Skin epidermis (tissue), 12 donors: ENCODE data around the gene C1orf50.
"Not testable (repeated sequence)": the region's sequence is repeated elsewhere in the genome, so short reads cannot be mapped to it uniquely, and the experiment has no call there.

Experiments used
- H3K27ac ChIP-seq, 21 experiments: fragments of 200-600 bp; sonication (generic) in 11 of 21; one replicate each; pipeline ENCODE4 v1.5.0; 2020; ENCODE audit warnings: mild to moderate bottlenecking in 3 of 21, inconsistent platforms in 2 of 21, moderate library complexity in 2 of 21
- H3K4me3 ChIP-seq, 7 experiments: fragments of 200-600 bp; sonication (generic) in 2 of 7; one replicate each; pipeline ENCODE4 v1.5.0; 2020; ENCODE audit warnings: inconsistent platforms in 2 of 7, mild to moderate bottlenecking in 2 of 7, moderate library complexity in 1 of 7

C1orf50 gene

DNA sequence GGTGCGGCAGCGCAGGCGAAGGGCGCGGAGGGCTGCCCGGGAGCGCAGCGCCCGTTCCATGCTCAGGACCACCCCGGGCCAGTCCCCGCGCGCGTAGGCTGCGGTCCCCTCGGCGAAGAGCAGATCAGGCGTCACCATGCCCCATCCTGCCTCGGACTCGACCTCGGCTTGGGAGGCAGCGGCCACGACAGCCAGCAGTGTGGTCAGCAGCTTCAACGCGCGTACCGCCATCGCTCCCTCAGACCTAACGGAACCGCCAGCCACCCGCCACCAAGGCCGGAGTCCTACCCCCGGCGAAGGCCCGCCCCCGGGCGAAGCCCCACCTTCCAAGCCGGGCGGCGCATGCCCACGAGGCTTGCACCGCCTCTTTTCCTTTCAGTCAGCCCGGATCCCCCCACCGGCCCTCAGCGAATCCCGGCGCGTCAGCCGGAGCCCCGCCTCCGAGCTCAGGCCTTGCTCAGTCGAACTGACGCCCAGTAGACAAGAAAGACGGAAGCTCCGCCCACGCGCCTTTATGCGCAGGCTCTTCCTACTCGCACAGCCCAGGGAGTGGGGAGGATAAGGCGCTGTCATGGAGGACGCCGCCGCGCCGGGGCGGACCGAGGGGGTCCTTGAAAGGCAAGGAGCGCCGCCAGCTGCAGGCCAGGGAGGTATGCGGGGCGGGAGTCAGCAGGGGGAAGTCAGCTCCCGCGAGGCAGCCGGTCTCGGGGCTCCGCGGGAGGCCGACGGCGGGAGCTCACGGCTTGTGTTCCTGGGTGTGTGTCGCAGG is at the start of gene C1orf50, which contains the start of gene P3H1:
C1orf50 (plus strand) TSS at position 509 of the 769 bp plus-strand sequence; CDS start at position 572, 63 bp downstream.
P3H1 (minus strand) TSS at position 288 of the 769 bp plus-strand sequence; CDS start at position 231, 57 bp downstream.
- Histone ChIP-seq H3K4me3 (peak within 1 kb of the TSS; percentile 77 to 100 (median 97)), H3K27ac (peak within 1 kb of the TSS; percentile 61 to 99 (median 93))

DNA sequence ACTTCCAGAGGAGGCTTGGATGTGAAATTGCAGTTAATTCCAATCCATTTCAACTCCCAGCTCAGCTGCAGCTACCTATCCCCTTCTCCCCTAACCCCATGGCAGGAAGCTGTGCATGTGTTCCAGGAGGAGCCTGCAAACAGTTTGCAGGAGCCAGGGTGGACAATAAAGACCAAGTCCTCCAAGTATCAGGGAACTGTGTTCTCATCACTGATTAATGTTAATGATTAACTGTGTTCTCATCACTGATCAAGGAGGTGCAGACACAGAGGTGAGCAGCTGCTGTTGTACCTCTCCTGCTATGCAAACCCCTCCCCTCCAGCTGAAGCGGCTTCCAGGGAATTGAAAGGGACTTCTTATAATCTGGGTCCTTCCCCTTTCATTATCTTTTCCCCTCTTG is 46.2 kb upstream of the C1orf50 start:
- Histone ChIP-seq H3K4me3 (no peak overlapping the region), H3K27ac (no peak overlapping the region)

DNA sequence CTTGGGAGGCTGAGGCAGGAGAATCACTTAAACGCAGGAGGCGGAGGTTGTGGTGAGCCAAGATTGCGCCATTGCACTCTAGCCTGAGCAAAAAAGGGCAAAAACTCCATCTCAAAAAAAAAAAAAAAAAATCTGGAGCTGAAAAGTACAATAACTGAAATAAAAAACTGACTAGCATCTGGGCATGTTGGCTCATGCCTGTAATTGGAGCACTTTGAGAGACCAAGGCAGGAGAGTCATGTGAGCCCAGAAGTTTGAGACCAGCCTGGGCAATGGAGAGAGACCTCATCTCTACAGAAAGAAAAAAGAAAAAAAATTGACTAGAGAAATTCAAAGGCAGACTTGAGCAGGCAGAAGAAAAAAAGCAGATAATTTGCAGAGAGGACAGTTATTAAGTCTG is 45.1 kb upstream of the C1orf50 start:
- Histone ChIP-seq H3K27ac (no peak overlapping the region), H3K4me3 (no peak overlapping the region)

DNA sequence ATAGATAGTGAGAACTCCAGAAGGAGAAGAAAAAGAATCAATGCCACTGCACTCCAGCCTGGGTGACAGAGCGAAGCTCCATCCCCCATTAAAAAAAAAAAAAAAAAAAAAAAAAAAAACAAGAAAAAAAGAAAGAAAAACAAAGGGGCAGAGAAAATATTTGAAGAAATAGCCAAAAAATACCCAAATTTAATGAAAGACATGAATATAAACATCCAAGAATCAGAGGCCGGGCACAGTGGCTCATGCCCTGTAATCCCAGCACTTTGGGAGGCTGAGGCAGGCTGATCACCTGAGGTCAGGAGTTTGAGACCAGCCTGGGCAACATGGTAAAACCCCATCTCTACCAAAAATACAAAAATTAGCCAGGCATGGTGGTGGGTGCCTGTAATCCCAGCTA is 44.6 kb upstream of the C1orf50 start:
- H3K4me3 ChIP-seq, H3K27ac ChIP-seq: not testable (repeated sequence)

DNA sequence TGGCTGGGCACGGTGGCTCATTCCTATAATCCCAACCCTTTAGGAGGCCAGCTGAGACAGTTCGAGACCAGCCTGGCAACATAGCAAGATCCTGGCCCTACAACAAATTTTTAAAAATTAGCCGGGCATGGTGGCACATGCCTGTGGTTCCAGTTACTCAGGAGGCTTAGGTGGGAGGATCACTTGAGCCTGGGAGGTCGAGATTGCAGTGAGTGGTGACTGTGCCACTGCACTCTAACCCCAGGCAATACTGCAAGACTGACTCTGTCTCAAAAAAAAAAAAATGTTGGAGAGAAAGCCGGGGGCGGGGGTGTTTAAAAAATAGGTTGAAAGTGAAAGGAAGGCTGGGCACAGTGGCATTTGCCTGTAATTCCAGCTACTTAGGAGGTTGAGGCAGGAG is 43.5 kb upstream of the C1orf50 start:
- H3K4me3 ChIP-seq: no peak overlapping the region
- H3K27ac ChIP-seq: no peak overlapping the region

DNA sequence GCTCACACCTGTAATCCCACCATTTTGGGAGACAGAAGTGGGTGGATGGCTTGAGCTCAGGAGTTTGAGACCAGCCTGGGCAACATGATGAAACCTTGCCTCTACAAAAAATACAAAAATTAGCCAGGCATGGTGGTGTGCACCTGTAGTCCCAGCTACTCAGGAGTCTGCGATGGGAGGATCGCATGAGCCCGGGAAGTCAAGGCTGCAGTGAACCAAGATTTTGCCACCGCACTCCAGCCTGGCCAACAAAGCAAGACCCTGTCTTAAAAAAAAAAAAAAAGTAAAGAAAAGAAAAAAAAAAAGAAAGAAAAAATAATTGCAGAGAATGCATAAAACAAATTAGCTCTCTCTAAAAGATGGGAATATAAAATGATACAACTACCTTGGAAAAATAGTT is 41.2 kb upstream of the C1orf50 start:
- not testable (repeated sequence) for H3K27ac ChIP-seq, H3K4me3 ChIP-seq

DNA sequence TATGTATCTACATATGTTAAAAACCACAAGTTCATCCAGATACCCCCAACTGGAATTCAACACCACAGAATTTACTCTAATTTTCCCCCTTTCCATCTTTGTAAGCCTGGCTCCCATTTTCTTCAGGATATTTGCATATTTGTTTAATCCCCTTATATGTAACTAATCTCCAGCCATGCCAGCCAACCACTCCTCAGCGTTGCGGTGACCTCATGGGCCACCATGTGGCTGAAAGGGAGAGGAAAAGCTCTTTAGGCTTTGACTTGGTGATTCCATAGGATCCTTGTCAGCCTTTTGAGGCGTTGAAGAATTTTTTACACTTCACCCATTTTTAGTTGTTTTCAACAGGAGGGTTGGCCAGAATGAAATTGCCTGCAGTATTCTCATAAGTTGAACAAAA is 37.0 kb upstream of the C1orf50 start:
- H3K27ac ChIP-seq: no peak overlapping the region
- H3K4me3 ChIP-seq: no peak overlapping the region

DNA sequence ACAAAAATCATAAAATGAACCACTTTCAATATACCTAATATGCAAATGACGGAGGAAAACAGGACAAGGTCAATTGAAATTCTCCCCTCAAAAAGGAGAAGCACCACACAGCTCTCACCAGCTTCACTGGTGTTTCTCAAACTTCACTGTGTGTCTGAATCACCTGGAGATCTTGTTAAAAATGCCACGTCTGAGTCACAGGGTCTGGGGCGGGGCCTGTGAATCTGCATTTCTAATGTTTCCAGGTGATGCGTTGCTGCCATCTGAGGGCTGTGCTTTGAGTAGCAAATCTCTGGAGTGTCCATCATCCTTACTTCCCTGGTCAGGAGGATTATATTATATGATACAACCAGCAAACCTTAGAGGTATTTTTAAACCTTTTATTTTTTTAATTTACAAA is 36.1 kb upstream of the C1orf50 start:
- H3K4me3 ChIP-seq: no peak overlapping the region
- no peak overlapping the region for H3K27ac ChIP-seq

DNA sequence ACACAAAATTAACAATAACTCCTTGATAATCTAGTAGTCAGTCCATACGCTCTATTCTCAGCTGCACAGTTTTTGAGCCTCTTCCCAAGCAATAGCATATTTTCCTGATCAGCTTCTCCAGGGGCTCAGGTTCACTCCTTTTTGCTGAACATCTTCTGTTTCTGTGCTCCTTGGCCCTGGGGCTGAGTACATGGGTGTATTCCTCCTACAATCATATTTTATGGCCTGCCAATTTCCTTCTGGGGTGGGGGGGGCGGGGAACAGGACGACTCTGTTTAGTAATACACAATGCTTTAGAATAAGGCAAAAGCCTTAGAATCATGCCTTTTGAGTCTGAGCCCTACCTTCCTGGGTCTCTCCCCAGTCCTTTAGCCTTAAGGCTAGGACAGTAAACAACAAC is 35.5 kb upstream of the C1orf50 start:
- Histone ChIP-seq H3K4me3 (no peak overlapping the region), H3K27ac (no peak overlapping the region)

DNA sequence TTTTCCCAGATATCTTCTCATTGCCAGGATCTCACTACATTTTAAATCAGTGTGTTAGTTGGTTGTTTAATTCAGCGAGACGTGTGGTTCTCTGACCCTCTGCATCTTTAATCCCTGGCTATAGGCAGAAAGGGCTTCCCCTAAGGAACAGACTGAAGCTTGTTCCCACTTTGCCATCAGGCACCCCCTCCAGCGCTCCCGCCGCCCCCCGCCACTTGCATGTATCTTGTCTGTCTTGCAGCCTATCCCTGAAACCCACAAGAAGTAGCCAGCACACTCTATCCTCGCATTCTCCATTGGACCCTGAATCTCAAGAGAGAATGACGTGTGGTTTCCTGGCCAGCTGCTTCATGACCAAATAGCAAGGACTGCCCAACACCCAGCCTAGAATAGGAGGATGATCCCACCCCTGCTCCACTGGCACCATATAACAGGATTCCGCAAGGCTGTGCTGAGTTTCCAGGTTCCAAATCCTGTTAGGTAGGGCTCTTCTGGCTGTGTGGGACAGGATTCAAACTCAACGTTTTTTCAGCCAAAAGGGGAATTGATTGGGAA is 34.8 kb upstream of the C1orf50 start:
- H3K4me3 ChIP-seq: no peak overlapping the region
- H3K27ac ChIP-seq: no peak overlapping the region

DNA sequence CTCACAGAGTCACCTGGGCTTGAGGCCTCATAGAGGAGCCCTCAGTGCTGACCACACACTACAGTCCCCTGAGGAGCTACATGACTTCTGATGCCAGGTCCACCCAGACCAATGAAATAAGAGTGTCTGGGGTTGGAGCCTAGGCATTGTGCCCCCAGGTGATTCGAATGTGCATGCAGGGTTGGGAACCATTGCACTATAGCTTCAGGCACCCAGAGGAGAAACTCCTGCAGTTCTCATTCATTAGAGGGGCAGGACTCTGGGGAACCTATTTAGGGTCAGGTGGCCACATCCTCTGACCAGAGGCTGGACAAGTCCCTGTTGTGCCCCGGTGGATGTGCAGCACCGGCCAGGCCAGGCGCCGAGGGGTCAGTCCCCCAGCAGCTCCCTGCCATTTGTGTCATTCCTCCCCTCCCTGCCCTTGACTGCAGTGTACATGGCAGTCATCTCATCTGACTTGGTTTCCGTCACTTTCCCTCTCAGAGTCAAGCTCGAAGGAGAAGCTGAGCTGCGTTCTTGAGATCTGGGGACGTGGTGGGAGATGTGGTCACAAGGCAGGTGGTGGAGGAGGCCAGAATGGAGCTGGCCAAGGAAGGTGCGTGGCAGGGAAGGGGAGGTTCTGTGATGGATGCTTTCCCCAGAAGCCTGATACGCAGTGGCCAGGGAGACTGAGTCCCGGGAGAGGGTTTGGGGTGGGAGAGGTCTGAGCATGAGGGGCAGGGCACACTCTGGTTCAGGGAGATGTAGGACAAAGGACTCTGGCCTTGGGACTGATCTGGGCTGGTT is 33.4 kb upstream of the C1orf50 start:
- Histone ChIP-seq H3K27ac (peak overlapping the region in 1 of 21 experiments; percentile 0), H3K4me3 (no peak overlapping the region)

DNA sequence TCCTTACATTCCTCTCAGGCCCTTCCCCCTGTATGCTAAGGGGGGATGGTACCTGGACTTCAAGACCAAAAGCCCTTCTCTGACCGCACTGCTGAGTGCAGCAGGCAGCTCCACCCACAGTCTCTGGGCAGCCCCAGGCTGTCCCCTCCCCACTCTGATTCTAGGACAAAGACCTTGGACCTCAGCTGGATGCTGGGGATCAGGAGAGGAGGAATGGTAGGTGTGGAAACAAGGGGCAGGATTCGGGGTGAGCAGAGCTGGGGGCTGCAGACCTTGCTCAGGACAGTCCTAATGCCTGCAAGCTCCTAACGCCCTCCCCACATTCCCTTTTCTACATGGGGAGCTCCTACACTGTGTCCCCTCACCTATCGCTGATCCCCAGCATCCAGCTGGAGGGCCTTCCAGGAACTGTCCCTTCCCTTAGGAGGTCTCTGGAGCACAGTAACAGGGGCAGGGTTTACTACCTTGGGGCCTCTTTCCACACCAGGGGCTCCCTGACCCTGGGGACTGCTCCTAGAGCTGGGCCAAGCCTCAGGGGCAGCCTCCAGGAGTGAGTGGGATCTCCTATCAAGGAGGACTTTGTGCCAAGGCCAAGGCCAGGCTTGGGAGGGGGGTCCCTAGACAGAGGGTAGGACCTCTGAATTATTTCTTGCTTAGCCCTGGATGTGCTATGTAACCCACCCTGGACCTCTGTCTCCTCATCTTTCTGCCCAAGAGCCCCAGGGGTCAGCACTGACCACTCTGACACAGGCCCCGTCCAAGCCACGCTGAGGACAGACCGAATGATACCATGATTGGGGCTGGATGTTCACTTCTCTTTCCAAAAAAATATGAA is 32.6 kb upstream of the C1orf50 start:
- Histone ChIP-seq H3K27ac (no peak overlapping the region), H3K4me3 (no peak overlapping the region)

DNA sequence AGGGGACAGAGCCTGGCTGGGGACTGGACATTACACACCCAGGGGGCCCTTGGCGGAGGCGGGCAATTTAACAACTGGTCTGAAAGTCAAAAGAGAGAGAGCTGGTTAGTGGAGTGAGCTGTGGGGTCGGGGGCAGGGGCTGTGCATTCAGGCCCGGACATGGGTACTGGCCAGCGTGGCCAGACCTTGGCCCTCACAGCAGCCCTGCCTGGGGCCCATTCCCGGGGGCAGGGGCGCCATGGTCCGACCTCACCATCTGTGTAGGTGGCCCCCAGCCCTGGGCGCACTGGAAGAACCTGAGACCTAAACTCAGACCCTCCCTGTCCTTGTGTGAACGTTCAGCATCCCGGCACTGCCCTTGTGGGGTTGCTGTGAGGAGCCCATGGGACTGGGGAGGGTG is 32.0 kb upstream of the C1orf50 start:
- peak overlapping the region in 1 of 21 experiments; percentile 56 for H3K27ac ChIP-seq

DNA sequence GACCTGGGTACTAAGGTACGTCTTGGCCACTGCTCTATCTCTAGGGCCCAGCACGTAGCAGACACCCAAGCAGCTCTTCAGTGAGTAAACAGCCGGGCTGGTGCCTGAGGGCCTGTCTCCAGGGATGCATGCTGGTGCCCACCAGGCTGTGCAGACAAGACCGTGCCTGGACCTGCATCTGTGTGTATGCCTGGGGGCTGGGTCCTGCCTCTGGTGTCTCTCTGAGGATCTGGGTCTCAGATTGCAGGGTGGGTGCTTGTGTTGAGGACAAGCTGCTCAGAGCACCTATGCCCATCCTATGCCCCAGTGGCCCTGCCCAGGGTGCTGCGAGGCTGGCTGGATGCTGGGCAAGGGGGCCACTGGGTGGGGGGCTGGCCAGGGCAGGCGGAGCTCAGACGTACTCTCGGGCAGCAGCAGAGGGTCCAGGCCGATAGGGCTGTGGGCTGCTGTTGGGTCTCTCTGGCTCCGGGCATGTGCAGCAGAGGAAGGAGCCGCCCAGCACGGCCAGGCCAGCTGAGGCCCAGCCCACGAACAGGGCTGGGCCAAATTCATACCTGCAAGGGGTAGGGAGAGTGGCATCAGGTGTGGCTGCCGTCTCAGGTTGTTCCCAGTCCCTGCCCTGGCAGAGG is 31.5 kb upstream of the C1orf50 start:
- no peak overlapping the region for H3K4me3 ChIP-seq
- peak overlapping the region in 2 of 21 experiments; percentile 6 to 56 for H3K27ac ChIP-seq

More for the DNA sequence above, 32.0 kb upstream of the C1orf50 start:
- no peak overlapping the region for H3K4me3 ChIP-seq

DNA sequence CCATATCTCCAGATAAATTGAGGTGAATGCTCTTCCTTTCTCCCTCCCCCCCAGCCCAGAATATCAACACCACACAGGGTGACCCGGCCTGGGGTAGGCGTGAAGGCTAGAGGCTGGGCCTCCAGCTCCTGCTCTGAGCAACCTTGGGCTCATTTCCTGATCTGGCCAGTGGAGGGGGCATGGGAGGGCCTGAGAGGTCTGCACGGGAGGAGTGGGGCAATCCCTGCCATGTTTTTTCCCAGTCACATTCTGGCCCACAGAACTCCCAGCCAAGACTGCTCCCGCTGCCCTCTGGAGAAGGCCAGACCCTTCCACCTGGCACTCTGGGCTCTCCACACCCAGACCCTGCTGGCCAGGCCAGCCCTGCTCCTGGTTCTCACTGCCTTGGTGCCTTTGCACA is 30.9 kb upstream of the C1orf50 start:
- peak overlapping the region in 3 of 21 experiments; percentile 6 to 58 (median 56) for H3K27ac ChIP-seq
- no peak overlapping the region for H3K4me3 ChIP-seq

DNA sequence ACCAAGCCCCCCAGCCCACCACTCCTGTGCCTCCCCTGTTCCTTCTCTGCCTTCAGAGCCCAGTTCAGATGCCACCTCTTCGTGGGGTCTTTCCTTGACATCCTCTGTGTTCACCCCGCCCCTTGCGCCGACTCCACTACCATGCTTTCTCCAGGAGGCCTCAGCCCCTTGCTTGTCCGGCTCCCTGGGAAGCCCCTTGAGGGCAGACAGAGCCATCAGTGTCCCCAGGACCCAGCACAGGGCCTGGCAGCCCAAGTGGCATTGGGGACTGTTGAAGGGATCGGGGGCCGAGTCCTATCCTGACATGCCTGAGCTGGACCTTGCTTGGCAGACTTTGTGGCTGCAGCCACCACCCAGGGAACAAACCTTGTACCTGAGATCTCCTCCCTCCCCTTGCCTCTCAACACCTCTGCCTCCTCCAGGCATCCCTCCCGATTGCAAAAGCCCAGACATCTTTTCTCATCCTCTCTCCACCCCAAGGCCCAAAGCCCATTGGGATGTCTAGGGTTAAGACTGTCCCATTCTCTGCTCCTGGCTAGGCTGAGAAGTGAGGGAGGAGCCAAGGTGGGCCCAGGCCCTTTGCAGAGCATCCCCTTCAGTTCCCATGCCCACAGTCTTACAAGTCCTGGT is 30.4 kb upstream of the C1orf50 start:
- no peak overlapping the region for H3K4me3 ChIP-seq

DNA sequence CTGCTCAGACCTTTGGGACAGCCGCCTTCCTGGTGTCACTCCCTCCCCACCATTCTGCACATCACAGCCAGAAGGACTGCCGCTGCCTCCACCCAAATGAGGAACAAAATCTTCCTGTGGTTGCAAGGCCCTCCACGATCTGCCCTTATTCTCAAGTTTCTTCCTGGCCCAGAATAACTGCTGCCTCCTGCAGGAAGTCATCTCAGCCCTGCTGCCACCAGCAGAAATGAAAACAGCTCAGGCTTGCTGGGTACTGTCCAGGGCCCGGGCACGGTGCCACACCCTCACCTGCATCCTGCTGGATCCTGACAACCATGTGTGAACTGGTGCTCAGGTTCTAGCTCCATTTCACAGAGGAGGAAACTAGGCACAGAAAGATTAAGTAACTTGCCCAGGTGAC is 29.8 kb upstream of the C1orf50 start:
- Histone ChIP-seq H3K27ac (peak overlapping the region in 2 of 21 experiments; percentile 37 to 56), H3K4me3 (no peak overlapping the region)

More for the DNA sequence above, 30.4 kb upstream of the C1orf50 start:
- peak overlapping the region in 3 of 21 experiments; percentile 3 to 58 (median 56) for H3K27ac ChIP-seq

DNA sequence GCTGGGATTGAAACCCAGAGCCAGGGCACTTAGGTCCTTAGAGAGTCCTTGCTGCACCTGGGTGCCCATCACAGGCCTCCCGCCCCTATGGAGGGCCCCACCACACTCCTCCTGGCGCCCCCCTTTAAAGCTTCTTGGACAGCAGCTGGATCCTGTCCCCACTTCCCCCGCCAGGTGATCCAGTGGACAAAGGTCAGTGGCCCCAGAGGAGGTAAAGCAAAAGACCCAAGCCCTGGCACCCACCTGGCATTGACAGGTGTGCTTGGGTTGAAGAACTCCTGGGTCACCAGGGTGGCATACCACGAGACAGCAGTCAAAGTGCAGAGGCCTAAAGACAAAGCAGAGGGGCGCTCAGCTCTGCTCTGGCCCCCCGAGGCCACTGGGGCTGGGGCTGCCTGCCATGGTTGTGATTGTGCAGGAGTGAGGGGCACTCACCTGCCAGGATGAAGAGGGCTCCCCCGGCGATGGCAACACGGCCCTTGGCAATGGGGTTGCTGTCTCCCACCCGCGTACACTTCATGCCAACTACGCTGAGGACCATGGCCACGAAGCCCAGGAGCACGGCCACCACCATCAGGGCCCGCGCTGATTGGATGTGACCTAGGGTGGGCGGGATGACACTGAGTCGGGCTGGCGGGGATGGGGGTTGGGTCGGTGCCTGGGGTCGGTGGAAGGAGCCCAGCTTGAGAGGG is 28.9 kb upstream of the C1orf50 start:
- H3K4me3 ChIP-seq: no peak overlapping the region
- H3K27ac ChIP-seq: no peak overlapping the region
